ENCODE measurements around the gene FAM89A. TPM values are rescaled to one million over a fixed set of nuclear protein-coding genes. Genes with fewer than 3 reads are reported as not detected.

FAM89A gene
- total and polyA plus RNA-seq, 2 of the 8 experiments (the other 6 are each of a cell fraction or from before 2014, with no cell fraction given), result 2.1 to 2.2 TPM

DNA sequence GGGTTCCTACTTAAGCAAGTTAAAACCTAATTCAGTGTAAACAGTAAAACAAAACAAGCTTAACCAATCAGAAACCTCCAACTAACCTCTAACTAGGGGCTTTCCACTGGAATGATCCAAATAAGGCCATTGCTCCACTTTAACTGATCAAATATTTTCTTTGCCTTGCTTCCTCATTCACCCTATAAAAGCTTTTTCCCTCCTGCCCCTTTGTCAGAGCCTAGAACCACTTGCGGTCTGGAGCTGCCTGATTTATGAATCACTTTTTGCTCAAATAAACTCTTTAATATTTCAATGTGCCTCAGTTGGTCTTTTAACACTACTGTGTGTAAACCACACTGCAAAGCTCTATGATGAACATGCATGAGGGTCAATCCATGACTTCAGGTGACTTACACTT is 4.5 kb upstream of the FAM89A start (continued):
- no peak for TF ChIP-seq SIX5 (IDR thresholded peaks at IDR 0.05; ENCODE audit: low read depth, low read length)
